DOHH2 (cell line): Measurements from ENCODE around the gene GRID1.

Experiments
- EZH2phosphoT487 ChIP-seq: fragments of 200-600 bp; sonication (generic); IDR thresholded peaks from 2 replicates; pipeline ENCODE4 v1.6.1; 2017; ENCODE audit warnings: borderline replicate concordance, mild to moderate bottlenecking, antibody characterized with exemption, low read length, moderate library complexity, mixed read lengths
- TF ChIP-seq, protein P1 (sequence below): fragments of 200-600 bp; sonication (generic); IDR thresholded peaks from one replicate; pipeline ENCODE4 v1.5.1; 2014; ENCODE audit warnings: antibody characterized with exemption, mild to moderate bottlenecking, low read depth, low read length; ENCODE audit not compliant: poor library complexity, severe bottlenecking

DNA sequence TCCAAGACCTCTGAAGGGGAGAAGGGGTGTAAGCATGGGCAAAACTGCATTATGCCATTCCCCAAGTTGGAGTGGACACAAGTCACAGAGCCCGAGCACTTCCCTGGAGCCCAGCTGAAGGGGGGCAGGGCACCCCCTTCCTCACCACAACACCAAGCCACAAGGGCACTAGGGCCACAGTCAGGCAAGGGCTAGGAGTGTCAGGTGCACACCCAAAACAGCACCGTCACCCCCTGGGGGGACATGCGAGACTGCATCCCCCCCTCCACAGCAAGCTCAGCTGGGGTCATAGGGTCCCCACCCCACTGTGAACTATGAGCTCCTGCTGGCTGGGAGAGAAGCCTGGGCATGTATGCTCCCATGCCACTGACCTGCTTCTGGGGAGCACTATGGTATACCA lies 143.9 kb downstream of the GRID1 start:
- TF ChIP-seq, protein P1, sequence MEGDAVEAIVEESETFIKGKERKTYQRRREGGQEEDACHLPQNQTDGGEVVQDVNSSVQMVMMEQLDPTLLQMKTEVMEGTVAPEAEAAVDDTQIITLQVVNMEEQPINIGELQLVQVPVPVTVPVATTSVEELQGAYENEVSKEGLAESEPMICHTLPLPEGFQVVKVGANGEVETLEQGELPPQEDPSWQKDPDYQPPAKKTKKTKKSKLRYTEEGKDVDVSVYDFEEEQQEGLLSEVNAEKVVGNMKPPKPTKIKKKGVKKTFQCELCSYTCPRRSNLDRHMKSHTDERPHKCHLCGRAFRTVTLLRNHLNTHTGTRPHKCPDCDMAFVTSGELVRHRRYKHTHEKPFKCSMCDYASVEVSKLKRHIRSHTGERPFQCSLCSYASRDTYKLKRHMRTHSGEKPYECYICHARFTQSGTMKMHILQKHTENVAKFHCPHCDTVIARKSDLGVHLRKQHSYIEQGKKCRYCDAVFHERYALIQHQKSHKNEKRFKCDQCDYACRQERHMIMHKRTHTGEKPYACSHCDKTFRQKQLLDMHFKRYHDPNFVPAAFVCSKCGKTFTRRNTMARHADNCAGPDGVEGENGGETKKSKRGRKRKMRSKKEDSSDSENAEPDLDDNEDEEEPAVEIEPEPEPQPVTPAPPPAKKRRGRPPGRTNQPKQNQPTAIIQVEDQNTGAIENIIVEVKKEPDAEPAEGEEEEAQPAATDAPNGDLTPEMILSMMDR: no peak
- TF ChIP-seq EZH2phosphoT487: no peak
